Measurements from ENCODE around the gene NEO1.

NEO1 gene

GRCh38 chr15:73142802-73143762 is 90.8 kb downstream of the NEO1 start:
- WGBS: 93% methylated on average over 11 of the region's 12 CpGs
- DNase-seq: no peak
- H3K18ac ChIP-seq (ENCODE audit: low read depth in 1 of 2, low read length in 2 of 2): peak overlapping the region in 1 of 2 experiments; percentile 16

GRCh38 chr15:73143763-73144155 is 91.5 kb downstream of the NEO1 start:
- Histone ChIP-seq H2BK12ac (ENCODE audit: low read length in 2 of 2) (no peak overlapping the region), H3K23ac (ENCODE audit: low read length in 2 of 2) (no peak overlapping the region), H3K36me3 (ENCODE audit: control insufficient read depth in 1 of 2, insufficient read depth in 2 of 2, low read depth in 1 of 2, low read length in 2 of 2) (no peaks in the 10 kb centered on the region), H3K4me3 (ENCODE audit: insufficient read depth in 1 of 2, low read depth in 1 of 2, low read length in 2 of 2) (no peak overlapping the region), H3K9ac (ENCODE audit: low read length) (no peak overlapping the region), H3K14ac (ENCODE audit: low read length in 2 of 2) (no peak overlapping the region), H3K4me1 (ENCODE audit: control insufficient read depth, insufficient read depth, low read depth, low read length) (peaks cover 8% of the 10 kb centered on the region), H4K91ac (ENCODE audit: low read length) (no peak overlapping the region), H3K27ac (ENCODE audit: low read length, poor library complexity, severe bottlenecking) (no peak overlapping the region), H2BK15ac (ENCODE audit: low read depth, poor library complexity, severe bottlenecking) (no peak overlapping the region), H3K4ac (ENCODE audit: low read depth in 1 of 2, low read length in 2 of 2) (no peak overlapping the region), H3K4me2 (ENCODE audit: low read length, poor library complexity, severe bottlenecking) (no peak overlapping the region), H3K9me3 (ENCODE audit: control insufficient read depth, low read length) (no peaks in the 10 kb centered on the region), H2AK5ac (ENCODE audit: low read length, severe bottlenecking) (no peak overlapping the region), H3K79me1 (replicated peaks; ENCODE audit: low read length, poor library complexity, severe bottlenecking) (peaks cover 11% of the 10 kb centered on the region), H2AFZ (ENCODE audit: low read depth, low read length) (no peak overlapping the region), H3K18ac (ENCODE audit: low read depth in 1 of 2, low read length in 2 of 2) (no peak overlapping the region), H2BK5ac (ENCODE audit: low read depth, low read length, poor library complexity, severe bottlenecking) (no peak overlapping the region), H2BK120ac (ENCODE audit: low read depth, low read length) (no peak overlapping the region), H3K27me3 (ENCODE audit: control insufficient read depth in 1 of 2, insufficient read depth in 1 of 2, low read length in 2 of 2) (no peaks in the 10 kb centered on the region), H4K8ac (ENCODE audit: low read length) (no peak overlapping the region)
- no CpG with 5 or more reads among the region's 1 CpG for WGBS
- no peak for DNase-seq

More at GRCh38 chr15:73142802-73143762, 90.8 kb downstream of the NEO1 start:
- Histone ChIP-seq H3K27ac (ENCODE audit: low read length, poor library complexity, severe bottlenecking) (peak overlapping the region; percentile 83), H2AK5ac (ENCODE audit: low read length, severe bottlenecking) (peak overlapping the region; percentile 83), H3K4me2 (ENCODE audit: low read length, poor library complexity, severe bottlenecking) (no peak overlapping the region), H3K4me3 (ENCODE audit: insufficient read depth in 1 of 2, low read depth in 1 of 2, low read length in 2 of 2) (no peak overlapping the region), H3K4ac (ENCODE audit: low read depth in 1 of 2, low read length in 2 of 2) (no peak overlapping the region), H3K23ac (ENCODE audit: low read length in 2 of 2) (no peak overlapping the region), H2BK5ac (ENCODE audit: low read depth, low read length, poor library complexity, severe bottlenecking) (peak overlapping the region; percentile 1), H2AFZ (ENCODE audit: low read depth, low read length) (no peak overlapping the region), H4K91ac (ENCODE audit: low read length) (no peak overlapping the region), H3K27me3 (ENCODE audit: control insufficient read depth in 1 of 2, insufficient read depth in 1 of 2, low read length in 2 of 2) (no peaks in the 10 kb centered on the region), H3K36me3 (ENCODE audit: control insufficient read depth in 1 of 2, insufficient read depth in 2 of 2, low read depth in 1 of 2, low read length in 2 of 2) (no peaks in the 10 kb centered on the region), H3K4me1 (ENCODE audit: control insufficient read depth, insufficient read depth, low read depth, low read length) (peaks cover 8% of the 10 kb centered on the region), H2BK15ac (ENCODE audit: low read depth, poor library complexity, severe bottlenecking) (no peak overlapping the region), H2BK12ac (ENCODE audit: low read length in 2 of 2) (no peak overlapping the region), H3K79me1 (replicated peaks; ENCODE audit: low read length, poor library complexity, severe bottlenecking) (peaks cover 9% of the 10 kb centered on the region), H3K9ac (ENCODE audit: low read length) (no peak overlapping the region), H4K8ac (ENCODE audit: low read length) (peak overlapping the region; percentile 24), H3K9me3 (ENCODE audit: control insufficient read depth, low read length) (no peaks in the 10 kb centered on the region), H2BK120ac (ENCODE audit: low read depth, low read length) (no peak overlapping the region), H3K14ac (ENCODE audit: low read length in 2 of 2) (no peak overlapping the region)

DNA sequence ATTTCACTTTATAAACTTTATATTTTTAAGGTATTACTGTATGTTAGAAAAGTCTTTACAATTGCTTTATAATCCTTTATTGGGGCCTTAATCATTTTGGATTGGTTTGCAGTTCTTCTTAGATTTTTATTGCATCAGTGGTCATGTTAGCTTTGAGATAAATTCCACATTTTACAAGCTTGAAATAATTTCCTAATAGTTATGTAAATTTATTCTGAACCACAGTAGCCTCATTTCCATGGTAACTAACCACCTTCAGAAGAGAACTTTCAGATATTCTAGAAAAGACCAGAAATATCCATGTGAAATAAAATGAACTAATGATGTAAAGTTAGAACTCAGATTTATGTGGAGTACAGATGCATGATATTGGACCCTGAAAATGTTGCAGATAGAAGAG is 94.2 kb downstream of the NEO1 start:
- Histone ChIP-seq H3K18ac (ENCODE audit: low read depth in 1 of 2, low read length in 2 of 2) (no peak overlapping the region), H3K9ac (ENCODE audit: low read length) (no peak overlapping the region), H4K91ac (ENCODE audit: low read length) (no peak overlapping the region), H2AK5ac (ENCODE audit: low read length, severe bottlenecking) (no peak overlapping the region), H3K23ac (ENCODE audit: low read length in 2 of 2) (no peak overlapping the region), H2BK120ac (ENCODE audit: low read depth, low read length) (no peak overlapping the region), H3K4me3 (ENCODE audit: insufficient read depth in 1 of 2, low read depth in 1 of 2, low read length in 2 of 2) (no peak overlapping the region), H3K36me3 (ENCODE audit: control insufficient read depth in 1 of 2, insufficient read depth in 2 of 2, low read depth in 1 of 2, low read length in 2 of 2) (no peaks in the 10 kb centered on the region), H3K9me3 (ENCODE audit: control insufficient read depth, low read length) (no peaks in the 10 kb centered on the region), H2BK5ac (ENCODE audit: low read depth, low read length, poor library complexity, severe bottlenecking) (no peak overlapping the region), H3K27ac (ENCODE audit: low read length, poor library complexity, severe bottlenecking) (no peak overlapping the region), H2AFZ (ENCODE audit: low read depth, low read length) (no peak overlapping the region), H3K4me2 (ENCODE audit: low read length, poor library complexity, severe bottlenecking) (no peak overlapping the region), H2BK15ac (ENCODE audit: low read depth, poor library complexity, severe bottlenecking) (no peak overlapping the region), H3K4ac (ENCODE audit: low read depth in 1 of 2, low read length in 2 of 2) (no peak overlapping the region), H2BK12ac (ENCODE audit: low read length in 2 of 2) (no peak overlapping the region), H3K79me1 (replicated peaks; ENCODE audit: low read length, poor library complexity, severe bottlenecking) (peaks cover 13% of the 10 kb centered on the region), H3K14ac (ENCODE audit: low read length in 2 of 2) (no peak overlapping the region), H3K27me3 (ENCODE audit: control insufficient read depth in 1 of 2, insufficient read depth in 1 of 2, low read length in 2 of 2) (no peaks in the 10 kb centered on the region), H3K4me1 (ENCODE audit: control insufficient read depth, insufficient read depth, low read depth, low read length) (peaks cover 8% of the 10 kb centered on the region), H4K8ac (ENCODE audit: low read length) (no peak overlapping the region)
- DNase-seq: no peak

- Histone ChIP-seq H3K27ac (ENCODE audit: low read length, poor library complexity, severe bottlenecking) (no peak overlapping the region), H3K79me1 (replicated peaks; ENCODE audit: low read length, poor library complexity, severe bottlenecking) (peaks cover 20% of the 10 kb centered on the region)
- WGBS: 100% methylated on average over 2 of the region's 2 CpGs
Observed at GRCh38 chr15:73150831-73151230, 98.6 kb downstream of the NEO1 start.

More at GRCh38 chr15:73150831-73151230, 98.6 kb downstream of the NEO1 start:
- Histone ChIP-seq H2BK15ac (ENCODE audit: low read depth, poor library complexity, severe bottlenecking) (no peak overlapping the region), H2AFZ (ENCODE audit: low read depth, low read length) (no peak overlapping the region), H2AK5ac (ENCODE audit: low read length, severe bottlenecking) (no peak overlapping the region), H3K4me3 (ENCODE audit: insufficient read depth in 1 of 2, low read depth in 1 of 2, low read length in 2 of 2) (no peak overlapping the region), H3K27me3 (ENCODE audit: control insufficient read depth in 1 of 2, insufficient read depth in 1 of 2, low read length in 2 of 2) (no peaks in the 10 kb centered on the region), H2BK5ac (ENCODE audit: low read depth, low read length, poor library complexity, severe bottlenecking) (no peak overlapping the region), H3K9ac (ENCODE audit: low read length) (no peak overlapping the region), H3K4me1 (ENCODE audit: control insufficient read depth, insufficient read depth, low read depth, low read length) (no peaks in the 10 kb centered on the region), H4K91ac (ENCODE audit: low read length) (no peak overlapping the region), H2BK120ac (ENCODE audit: low read depth, low read length) (no peak overlapping the region), H3K4ac (ENCODE audit: low read depth in 1 of 2, low read length in 2 of 2) (no peak overlapping the region), H3K4me2 (ENCODE audit: low read length, poor library complexity, severe bottlenecking) (no peak overlapping the region), H3K14ac (ENCODE audit: low read length in 2 of 2) (no peak overlapping the region), H3K18ac (ENCODE audit: low read depth in 1 of 2, low read length in 2 of 2) (no peak overlapping the region), H3K36me3 (ENCODE audit: control insufficient read depth in 1 of 2, insufficient read depth in 2 of 2, low read depth in 1 of 2, low read length in 2 of 2) (no peaks in the 10 kb centered on the region), H2BK12ac (ENCODE audit: low read length in 2 of 2) (no peak overlapping the region), H3K9me3 (ENCODE audit: control insufficient read depth, low read length) (peaks cover 33% of the 10 kb centered on the region), H4K8ac (ENCODE audit: low read length) (no peak overlapping the region), H3K23ac (ENCODE audit: low read length in 2 of 2) (no peak overlapping the region)
- DNase-seq: no peak
